GM21737 (cell line): Measurements from ENCODE around the gene PDAP1.
A peak's percentile ranks its signal among the peaks of the same experiment; 100 is the strongest.
"Not testable (repeated sequence)": the region's sequence is repeated elsewhere in the genome, so short reads cannot be mapped to it uniquely, and the experiment has no call there.

Experiments
- ATAC-seq: cut with Tn5 transposase; IDR thresholded peaks from one replicate; pipeline ENCODE4 v1.9.1; 2021; ENCODE audit warnings: mild to moderate bottlenecking, moderate library complexity; ENCODE audit not compliant: unreplicated experiment

PDAP1 gene

DNA sequence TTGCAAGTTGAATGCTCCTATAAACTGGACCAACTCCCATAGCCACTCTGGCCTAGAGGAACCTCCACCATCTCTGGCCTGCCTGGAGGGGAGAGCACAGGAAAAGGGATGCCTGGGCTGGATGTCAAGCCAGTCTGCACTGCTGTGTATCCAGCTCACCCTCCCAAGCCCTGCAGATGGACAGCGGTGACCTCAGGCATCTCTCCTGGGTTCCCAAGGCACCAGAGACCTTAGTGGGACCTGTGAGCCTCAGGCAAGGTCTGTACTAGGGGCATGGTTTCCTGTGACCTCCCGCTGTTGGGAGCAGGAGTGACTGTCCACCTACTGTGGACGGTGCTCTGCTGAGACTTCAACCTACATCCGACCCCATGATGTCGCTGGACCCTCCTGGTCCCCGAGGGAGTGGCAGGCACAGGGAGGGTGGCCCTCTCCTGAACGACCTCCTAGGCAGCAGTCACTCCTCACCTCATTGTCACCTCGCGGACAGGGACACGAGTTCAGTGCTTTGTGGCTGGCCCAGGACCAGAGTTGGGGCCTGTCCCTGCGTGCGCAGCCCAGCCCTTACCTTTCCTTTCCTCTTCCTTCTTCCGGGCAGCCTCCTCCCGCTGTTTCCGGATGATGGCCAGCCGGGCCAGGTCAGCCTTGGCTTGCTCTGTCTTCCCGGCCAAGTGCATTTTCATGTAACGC is 11.0 kb downstream of the PDAP1 start:
- no peak for ATAC-seq

DNA sequence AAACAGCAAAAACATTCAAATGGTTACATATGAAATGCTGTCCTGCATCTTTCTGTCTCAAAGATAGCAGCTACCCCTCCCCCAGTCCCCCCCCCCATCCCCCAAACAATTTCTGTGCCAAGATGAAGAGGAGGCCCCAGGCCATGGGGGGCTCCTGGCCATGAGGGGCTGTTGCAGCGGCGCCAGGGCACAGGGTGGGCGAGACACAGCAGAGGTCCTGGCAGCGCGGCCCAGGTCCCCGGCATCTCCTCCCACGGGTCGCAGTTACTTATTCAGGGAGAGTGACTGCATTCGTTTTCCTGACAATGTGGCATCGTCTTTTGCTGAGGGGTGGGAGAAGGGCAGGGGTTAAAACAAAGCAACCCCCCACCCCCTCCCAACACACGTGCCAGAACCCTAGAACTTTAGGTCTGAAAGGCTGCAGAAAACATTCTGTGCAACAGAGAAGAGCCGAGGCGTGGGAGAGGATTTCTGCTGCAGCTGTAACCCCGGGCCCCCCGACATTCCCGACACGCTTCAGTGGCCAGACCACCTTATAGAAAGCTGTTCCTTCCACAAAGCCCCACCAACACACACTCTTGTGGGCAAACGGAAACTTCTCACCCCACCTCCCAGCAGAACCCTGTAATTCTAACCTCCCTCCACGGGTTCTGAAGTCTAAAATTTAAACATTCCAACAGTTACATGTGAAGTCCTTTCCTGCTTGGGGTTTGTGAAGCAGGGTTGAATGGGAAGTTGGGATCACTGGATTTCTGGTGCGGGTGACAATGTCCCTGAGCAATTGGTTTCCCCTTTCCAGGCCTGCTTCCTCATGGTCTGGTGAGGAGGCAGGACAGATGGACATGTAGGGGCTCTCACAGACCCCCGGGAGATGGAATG is 11.7 kb downstream of the PDAP1 start:
- no peak for ATAC-seq

DNA sequence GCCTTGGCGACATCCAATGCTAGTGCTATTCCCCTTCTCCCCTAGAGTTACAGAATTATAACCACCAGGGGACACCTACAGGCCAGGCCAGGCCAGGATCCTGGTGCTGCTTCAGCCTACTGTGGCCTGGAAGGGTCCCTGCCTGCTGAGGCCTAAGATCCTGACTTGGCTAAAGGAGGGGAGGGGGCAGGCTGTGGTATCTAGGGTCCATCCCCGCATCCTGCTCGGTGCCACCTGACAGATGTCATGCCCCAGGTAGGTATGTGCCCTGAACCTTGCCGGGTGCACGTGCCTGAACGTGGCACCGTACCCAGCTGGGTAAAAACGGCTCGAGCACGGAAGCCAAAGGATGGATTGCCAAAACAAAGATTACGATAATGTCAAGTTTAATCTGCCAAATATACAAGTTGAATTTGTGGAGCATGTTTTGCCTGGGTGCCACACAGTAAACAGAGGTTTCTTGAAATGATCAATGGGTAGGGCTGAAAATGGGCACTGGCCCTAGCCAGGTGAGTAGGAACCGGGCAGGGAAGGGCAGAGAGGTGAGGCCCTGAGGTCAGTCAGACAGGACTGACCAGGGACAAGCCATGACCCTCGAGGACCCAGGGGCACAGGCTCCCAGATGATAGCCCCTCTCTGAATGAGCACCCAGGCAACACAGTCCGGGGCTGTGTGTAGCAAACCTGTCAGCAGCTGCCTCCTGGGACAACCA is 12.6 kb downstream of the PDAP1 start:
- no peak for ATAC-seq

DNA sequence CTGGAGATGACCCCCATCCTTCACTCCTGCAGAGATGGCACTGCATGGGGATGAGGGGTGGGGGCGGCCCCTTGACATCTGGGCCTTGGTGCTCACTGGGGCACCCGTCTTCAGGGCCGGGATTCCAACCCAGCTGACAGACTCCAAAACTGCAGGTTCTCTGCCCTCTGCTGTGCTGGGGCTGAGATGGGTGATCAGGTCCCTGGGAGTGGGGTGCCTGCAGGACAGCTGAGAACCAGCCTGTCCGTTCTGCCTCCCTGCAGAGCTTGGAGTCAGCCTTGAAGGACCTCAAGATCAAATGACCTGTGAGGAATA is 14.3 kb downstream of the PDAP1 start:
- no peak for ATAC-seq

GRCh38 chr7:99393355-99394187 is 14.8 kb downstream of the PDAP1 start:
- ATAC-seq: peak; percentile 25

DNA sequence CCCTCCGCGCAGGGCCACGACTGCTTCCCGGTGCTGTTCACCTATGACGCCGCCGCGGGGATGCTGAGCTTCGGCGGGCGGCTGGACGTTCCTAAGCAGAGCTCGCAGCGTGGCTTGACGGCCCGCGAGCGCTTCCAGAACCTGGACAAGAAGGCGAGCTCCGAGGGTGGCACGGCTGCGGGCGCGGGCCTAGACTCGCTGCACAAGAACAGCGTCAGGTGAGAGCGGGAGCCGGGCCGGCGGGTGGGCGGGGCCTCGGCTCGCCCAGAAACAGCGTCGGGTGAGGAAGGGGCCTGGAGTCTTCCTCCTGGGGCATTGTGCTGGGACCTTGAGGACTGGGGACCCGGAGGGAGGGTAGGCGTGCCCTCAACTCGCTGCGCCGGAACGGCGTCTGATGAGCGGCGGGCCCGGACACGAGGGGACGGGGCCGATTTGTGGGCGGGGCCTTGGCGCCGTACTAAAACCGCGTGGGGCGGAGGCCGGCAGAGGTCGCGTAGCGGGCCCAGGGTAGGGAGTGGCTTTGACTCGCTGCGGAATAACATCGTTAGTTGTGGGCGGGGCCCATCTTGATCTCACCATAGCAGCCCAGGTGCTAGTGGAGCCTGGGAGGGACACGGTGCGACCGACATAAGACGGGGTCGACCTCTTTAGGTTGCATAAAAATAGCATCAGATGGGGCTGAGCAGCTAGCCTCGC is 15.6 kb downstream of the PDAP1 start:
- ATAC-seq: peak; percentile 46

- no peak for ATAC-seq
These were observed 16.4 kb downstream of the PDAP1 start for GRCh38 chr7:99392046-99392445.

DNA sequence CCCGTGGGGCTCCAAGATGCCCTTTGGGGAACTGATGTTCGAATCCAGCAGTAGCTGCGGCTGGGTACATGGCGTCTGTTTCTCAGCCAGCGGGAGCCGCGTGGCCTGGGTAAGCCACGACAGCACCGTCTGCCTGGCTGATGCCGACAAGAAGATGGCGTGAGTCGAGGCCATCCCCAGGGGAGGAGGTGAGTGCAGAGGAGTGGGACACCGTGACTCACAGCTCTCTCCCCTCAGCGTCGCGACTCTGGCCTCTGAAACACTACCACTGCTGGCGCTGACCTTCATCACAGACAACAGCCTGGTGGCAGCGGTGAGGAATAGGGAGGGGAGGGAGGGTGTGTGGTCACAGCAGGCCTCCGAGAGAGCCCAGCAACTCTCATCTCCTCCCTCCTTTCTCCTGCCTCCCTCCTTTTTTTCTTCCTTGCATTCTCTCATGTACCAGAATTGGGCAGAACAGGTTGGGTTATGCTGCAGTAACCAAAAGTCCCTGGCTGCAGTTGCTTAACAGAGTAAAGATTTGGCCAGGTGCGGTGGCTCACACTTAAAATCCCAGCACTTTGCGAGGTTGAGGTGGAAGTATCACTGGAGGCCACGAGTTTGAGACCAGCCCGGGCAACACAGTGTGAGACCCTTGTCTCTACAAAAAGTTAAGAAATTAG is 17.3 kb downstream of the PDAP1 start:
- ATAC-seq: no peak

DNA sequence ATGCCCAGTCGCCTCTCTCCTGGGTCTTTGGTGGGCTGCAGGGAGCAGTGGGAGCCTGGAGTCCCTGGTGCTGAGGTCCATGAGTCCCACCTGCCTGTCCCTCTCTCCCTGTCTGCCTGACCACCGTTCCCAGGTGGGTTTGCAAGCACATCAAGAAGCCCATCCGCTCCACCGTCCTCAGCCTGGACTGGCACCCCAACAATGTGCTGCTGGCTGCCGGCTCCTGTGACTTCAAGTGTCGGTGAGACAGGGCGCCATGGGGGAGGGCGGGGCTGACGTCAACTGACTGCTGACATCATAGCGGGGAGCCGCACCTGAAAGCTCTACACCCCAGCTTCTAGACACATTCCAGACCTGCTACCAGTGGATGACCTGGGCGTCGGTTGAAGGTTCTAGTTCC is 18.6 kb downstream of the PDAP1 start:
- ATAC-seq: no peak

GRCh38 chr7:99387912-99388311 is 20.5 kb downstream of the PDAP1 start:
- no peak for ATAC-seq

DNA sequence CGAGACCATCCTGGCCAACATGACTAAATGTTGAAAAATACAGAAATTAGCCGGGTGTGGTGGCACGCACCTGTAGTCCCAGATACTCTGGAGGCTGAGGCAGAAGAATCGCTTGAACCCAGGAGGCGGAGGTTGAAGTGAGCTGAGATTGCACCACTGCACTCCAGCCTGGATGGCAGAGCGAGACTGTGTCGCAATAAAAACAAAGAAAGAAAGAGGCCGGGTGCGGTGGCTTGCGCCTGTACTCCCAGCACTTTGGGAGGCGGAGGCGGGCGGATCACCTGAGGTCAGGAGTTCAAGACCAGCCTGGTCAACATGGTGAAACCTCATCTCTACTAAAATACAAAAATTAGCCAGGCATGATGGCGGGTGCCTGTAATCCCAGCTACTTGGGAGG is 21.2 kb downstream of the PDAP1 start:
- ATAC-seq: not testable (repeated sequence)

DNA sequence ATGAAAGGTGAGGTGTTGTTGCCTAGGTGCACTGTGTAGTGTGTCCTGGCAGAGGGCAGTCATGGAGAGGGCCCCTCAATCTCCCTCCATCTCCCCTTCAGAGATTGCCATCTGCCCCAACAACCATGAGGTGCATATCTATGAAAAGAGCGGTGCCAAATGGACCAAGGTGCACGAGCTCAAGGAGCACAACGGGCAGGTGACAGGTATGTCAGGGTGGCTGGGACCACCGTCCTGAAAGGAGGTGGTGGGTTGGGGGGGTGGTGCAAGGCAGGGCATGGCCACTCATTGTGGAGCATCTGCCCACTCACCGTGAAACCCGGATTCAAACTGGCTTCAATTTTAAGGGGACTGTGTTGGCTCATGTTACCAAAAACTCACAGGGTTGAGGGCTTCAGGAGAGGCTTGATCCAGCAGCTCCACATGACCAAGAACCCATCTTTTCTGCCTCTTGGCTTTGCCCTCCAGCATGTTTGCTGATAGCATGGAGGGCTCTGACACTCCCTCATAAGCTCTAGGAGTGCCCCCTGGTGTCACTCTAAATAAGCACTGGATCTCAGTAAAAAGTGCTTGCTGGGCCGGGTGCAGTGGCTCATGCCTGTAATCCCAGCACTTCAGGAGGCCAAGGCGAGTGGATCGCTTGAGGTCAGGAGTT is 21.7 kb downstream of the PDAP1 start:
- ATAC-seq: no peak

DNA sequence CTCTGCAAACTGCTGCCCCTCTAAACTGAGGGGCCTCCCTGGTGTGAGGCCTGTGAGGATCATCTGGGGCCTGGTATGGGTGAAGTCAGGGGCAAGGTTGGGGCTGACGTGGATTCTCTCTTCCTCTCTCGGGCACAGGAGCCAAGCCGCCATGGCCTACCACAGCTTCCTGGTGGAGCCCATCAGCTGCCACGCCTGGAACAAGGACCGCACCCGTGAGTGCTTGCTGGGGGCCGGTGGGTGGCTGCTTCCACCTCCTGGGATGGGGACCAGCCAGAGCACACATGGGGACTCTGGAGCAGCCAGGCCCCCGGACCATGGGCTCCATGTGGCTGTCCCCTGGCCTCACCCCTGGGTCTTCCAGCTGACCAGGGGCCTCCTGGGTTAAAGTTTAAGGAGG is 22.8 kb downstream of the PDAP1 start:
- no peak for ATAC-seq

DNA sequence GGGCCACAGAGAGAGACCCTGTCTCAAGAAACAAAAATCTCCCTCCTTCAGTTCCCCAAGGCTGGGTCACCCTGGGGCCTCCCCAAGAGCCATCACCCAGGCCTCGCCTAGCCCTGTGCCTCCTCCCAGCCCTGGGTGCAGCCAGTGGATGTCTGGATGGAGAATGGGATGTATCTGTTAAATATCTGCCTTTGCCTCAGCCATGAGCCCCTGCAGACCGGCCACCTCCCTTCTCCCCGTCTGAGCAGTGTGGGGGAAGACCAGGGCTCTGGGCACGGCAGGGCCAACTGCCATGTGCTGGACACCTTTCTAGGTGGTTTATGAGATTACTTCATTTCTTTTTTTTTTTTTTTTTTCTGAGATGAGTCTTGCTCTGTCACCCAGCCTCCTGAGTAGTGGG is 23.9 kb downstream of the PDAP1 start:
- no peak for ATAC-seq

GRCh38 chr7:99383791-99384370 is 24.5 kb downstream of the PDAP1 start:
- no peak for ATAC-seq

- ATAC-seq: no peak
These were observed 25.2 kb downstream of the PDAP1 start for GRCh38 chr7:99383203-99383602.

DNA sequence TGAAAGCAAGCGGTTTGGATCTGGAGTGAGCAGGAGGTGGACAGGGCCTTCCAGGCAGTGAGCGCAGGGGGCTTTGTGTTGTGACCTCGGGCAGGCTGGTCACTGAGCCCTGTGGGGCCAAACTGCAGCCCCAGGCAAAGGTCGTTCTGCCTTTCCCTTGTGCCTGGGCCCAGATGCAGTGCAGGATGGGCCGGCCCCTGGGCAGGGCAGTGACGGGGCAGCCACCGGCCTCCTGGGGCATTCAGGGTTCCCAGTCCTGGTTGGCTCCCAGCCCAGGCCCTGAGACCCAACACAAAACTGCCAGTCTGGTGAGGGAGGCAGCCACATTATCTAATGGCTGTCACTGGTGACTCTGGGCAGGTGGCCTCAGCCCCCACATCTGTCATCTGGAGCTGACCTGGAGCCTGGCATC is 26.7 kb downstream of the PDAP1 start:
- ATAC-seq: no peak

DNA sequence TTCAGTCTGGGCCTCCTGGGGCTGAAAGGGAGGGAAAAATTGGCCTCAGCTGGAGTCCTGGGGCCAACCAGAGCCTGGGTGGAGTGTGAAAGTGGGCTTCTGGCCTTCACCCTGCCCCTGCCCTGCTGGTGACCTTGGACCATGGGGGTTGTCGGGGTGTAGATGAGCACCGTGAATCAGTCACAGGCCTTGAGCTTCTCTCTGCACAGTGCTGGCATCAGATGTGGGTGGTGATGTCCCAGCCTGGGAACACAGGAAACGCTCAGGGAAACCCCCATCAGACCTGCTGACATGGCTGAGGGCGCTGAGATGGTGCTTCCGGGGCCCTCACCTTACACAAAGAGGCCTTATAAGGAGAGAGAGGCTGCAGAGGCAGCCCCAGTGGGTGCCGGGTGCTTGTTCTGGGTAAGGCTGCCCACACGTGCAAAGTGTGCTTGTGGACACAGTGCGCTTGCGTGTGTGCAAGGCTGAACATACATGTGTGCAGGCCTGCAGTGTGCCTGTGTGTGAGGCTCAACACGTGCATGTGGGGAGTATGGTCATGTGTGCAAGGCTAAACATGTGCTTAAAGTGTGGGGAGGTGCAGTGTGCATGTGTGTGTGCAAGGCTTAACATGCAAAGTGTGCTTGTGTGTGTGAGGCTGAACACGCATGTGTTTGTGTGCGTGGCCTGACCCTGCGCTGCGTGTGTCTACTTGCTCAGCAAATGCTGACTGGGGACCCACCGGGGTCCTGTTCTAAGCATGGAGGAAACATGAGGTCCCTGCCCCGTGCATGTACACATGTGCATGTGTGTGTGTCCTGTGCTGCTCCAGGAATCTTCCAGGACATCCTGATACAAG is 27.4 kb downstream of the PDAP1 start:
- peak; percentile 73 for ATAC-seq
